ENCODE data around the gene MOSMO.
"Not testable (repeated sequence)": the region's sequence is repeated elsewhere in the genome, so short reads cannot be mapped to it uniquely, and the experiment has no call there.

Gene MOSMO

GRCh38 chr16:22007509-22008214 lies at the start of gene MOSMO:
MOSMO (plus strand) TSS chr16:22008111; CDS start chr16:22008302, 191 bp downstream.
- DNase-seq: peak; percentile 85

GRCh38 chr16:21959050-21959449 lies 48.9 kb upstream of the MOSMO start:
- no peak for DNase-seq

GRCh38 chr16:21962475-21962874 lies 45.4 kb upstream of the MOSMO start:
- no peak for DNase-seq

- DNase-seq: no peak
These were observed 44.0 kb upstream of the MOSMO start for GRCh38 chr16:21963887-21964286.

GRCh38 chr16:21964353-21964752 lies 43.6 kb upstream of the MOSMO start:
- DNase-seq: no peak

- no peak for DNase-seq
These were observed 36.1 kb upstream of the MOSMO start for GRCh38 chr16:21971856-21972255.

GRCh38 chr16:21973945-21974344 lies 34.0 kb upstream of the MOSMO start:
- no peak for DNase-seq

GRCh38 chr16:21980032-21980431 lies 27.9 kb upstream of the MOSMO start:
- DNase-seq: no peak

- DNase-seq: no peak
These were observed 25.8 kb upstream of the MOSMO start for GRCh38 chr16:21982108-21982507.

GRCh38 chr16:21984062-21984461 lies 23.8 kb upstream of the MOSMO start:
- DNase-seq: no peak

- no peak for DNase-seq
These were observed 22.4 kb upstream of the MOSMO start for GRCh38 chr16:21985524-21985923.

GRCh38 chr16:21986692-21987246 lies 21.1 kb upstream of the MOSMO start:
- no peak for DNase-seq

- no peak for DNase-seq
These were observed 20.4 kb upstream of the MOSMO start for GRCh38 chr16:21987498-21987897.

GRCh38 chr16:21989133-21989532 lies 18.8 kb upstream of the MOSMO start:
- no peak for DNase-seq

- DNase-seq: no peak
These were observed 18.2 kb upstream of the MOSMO start for GRCh38 chr16:21989751-21990150.

- DNase-seq: no peak
These were observed 17.4 kb upstream of the MOSMO start for GRCh38 chr16:21990381-21990944.

- no peak for DNase-seq
These were observed 16.3 kb upstream of the MOSMO start for GRCh38 chr16:21991621-21992020.

GRCh38 chr16:21994856-21995465 lies 12.9 kb upstream of the MOSMO start:
- no peak for DNase-seq

- DNase-seq: no peak
These were observed 10.8 kb upstream of the MOSMO start for GRCh38 chr16:21996923-21997696.

- DNase-seq: no peak
These were observed 10.0 kb upstream of the MOSMO start for GRCh38 chr16:21997697-21998480.

GRCh38 chr16:22001591-22001990 lies 6.3 kb upstream of the MOSMO start:
- DNase-seq: no peak

GRCh38 chr16:22002047-22002446 lies 5.9 kb upstream of the MOSMO start:
- DNase-seq: not testable (repeated sequence)

All from retina (tissue), 1 donor.